ENCODE results near the gene NMT2.

- no peak for TF ChIP-seq CTCF (IDR thresholded peaks at IDR 0.05)
- no peak for TF ChIP-seq POLR2AphosphoS5 (IDR thresholded peaks at IDR 0.05)
- no peak for TF ChIP-seq POLR2A (IDR thresholded peaks at IDR 0.05)
These were observed 20.8 kb upstream of the NMT2 start for GRCh38 chr10:15189133-15189885.
